HCT116 (cell line): ENCODE measurements around the gene OR2B2. TPM values are rescaled to one million over a fixed set of nuclear protein-coding genes. Genes with fewer than 3 reads are reported as not detected.

Source experiments
- ATAC-seq: fragments of 200-7000 bp; cut with Tn5 transposase; 2 replicates; pipeline ENCODE4 v1.9.1; 2020; ENCODE audit warnings: mild to moderate bottlenecking, moderate library complexity
- BruUV-seq: library from RNA; stranded (reverse); fragments of 400-500 nt; replicated peaks from 2 replicates; lab custom pipeline; 2021; lab: Mats Ljungman, UMichigan
- CTCF ChIA-PET: fragments of 300-600 bp; sonication (Branson Sonifier 250); formaldehyde crosslinking; loops from one replicate; lab custom pipeline; 2021; ENCODE audit warnings: antibody characterized with exemption; lab: Charles Lee
- POLR2A ChIA-PET: fragments of 300-600, 350-600 bp; sonication (Branson Sonifier 250); formaldehyde crosslinking; loops from one replicate; lab custom pipeline; 2021; ENCODE audit warnings: antibody characterized with exemption; lab: Charles Lee
- RAD21 ChIA-PET, 2 experiments: fragments of 300-600 bp; sonication (Branson Sonifier 250); formaldehyde crosslinking; loops; one replicate each; lab custom pipeline; 2023; ENCODE audit warnings: low total read pairs in 2 of 2; ENCODE audit not compliant: uncharacterized antibody in 2 of 2, unreplicated experiment in 2 of 2, low non-redundant PET in 1 of 2; lab: Charles Lee
- DNase-seq: peaks from one replicate; pipeline ENCODE4 v3.0.0-alpha.2; 2010; ENCODE audit warnings: low read depth, low spot score
- H2AFZ ChIP-seq: fragments of 200-600 bp; shearing (Covaris generic), sonication (generic); 2 replicates; pipeline ENCODE4 v1.6.1; 2017; ENCODE audit warnings: low read depth, mixed run types, mixed read lengths, antibody characterized with exemption, low read length; ENCODE audit not compliant: poor library complexity, severe bottlenecking
- H3K27ac ChIP-seq: 2 replicates; pipeline ENCODE4 v1.5.1; 2012; ENCODE audit warnings: low read depth, low read length
- H3K27me3 ChIP-seq: fragments of 200-600 bp; sonication (generic); 2 replicates; pipeline ENCODE4 v1.6.1; 2016; ENCODE audit warnings: mixed run types, low read length, mixed read lengths; ENCODE audit not compliant: insufficient read depth
- H3K36me3 ChIP-seq, 2 experiments: fragments of 200-500 bp in 1 of 2; fragments of 200-600 bp in 1 of 2; sonication (Bioruptor generic) in 1 of 2; sonication (generic) in 1 of 2; 2 replicates each; pipeline versions ENCODE4 v1.5.1 to v1.6.1; 2014 to 2016; ENCODE audit warnings: low read length in 2 of 2, inconsistent platforms in 1 of 2, mixed read lengths in 1 of 2, mixed run types in 1 of 2; ENCODE audit not compliant: insufficient read depth in 2 of 2, control insufficient read depth in 1 of 2
- H3K4me1 ChIP-seq, 2 experiments: fragments of 200-600 bp in 1 of 2; sonication (generic) in 1 of 2; 2 replicates each; pipeline versions ENCODE4 v1.5.1 to v1.6.1; 2012 to 2017; ENCODE audit warnings: low read length in 2 of 2, inconsistent platforms in 1 of 2, mild to moderate bottlenecking in 1 of 2, mixed read lengths in 1 of 2, mixed run types in 1 of 2, moderate library complexity in 1 of 2; ENCODE audit not compliant: insufficient read depth in 2 of 2, control insufficient read depth in 1 of 2
- H3K4me2 ChIP-seq: fragments of 200-600 bp; sonication (generic); 2 replicates; pipeline ENCODE4 v1.6.1; 2017; ENCODE audit warnings: mixed run types, low read length, mixed read lengths
- H3K4me3 ChIP-seq, 2 experiments: fragments of 200-600 bp in 1 of 2; sonication (generic) in 1 of 2; replicated peaks in 1 of 2; 2 replicates each; pipeline ENCODE4 v1.5.1; 2011 to 2016; ENCODE audit warnings: low read length in 2 of 2, control low read depth in 1 of 2, low read depth in 1 of 2, mild to moderate bottlenecking in 1 of 2, mixed read lengths in 1 of 2, mixed run types in 1 of 2
- H3K79me2 ChIP-seq: fragments of 200-600 bp; sonication (generic); 2 replicates; pipeline ENCODE4 v1.6.1; 2017; ENCODE audit warnings: mild to moderate bottlenecking, mixed run types, low read length, moderate library complexity, mixed read lengths; ENCODE audit not compliant: insufficient read depth
- H3K9ac ChIP-seq: fragments of 200-600 bp; sonication (generic); 2 replicates; pipeline ENCODE4 v1.6.1; 2016; ENCODE audit warnings: low read length, mixed read lengths
- H3K9me2 ChIP-seq: fragments of 200-600 bp; sonication (generic), shearing (Covaris generic); 2 replicates; pipeline ENCODE4 v1.6.1; 2017; ENCODE audit warnings: mixed run types, mild to moderate bottlenecking, moderate library complexity; ENCODE audit not compliant: insufficient read depth
- H3K9me3 ChIP-seq, 2 experiments: fragments of 200-500 bp in 1 of 2; fragments of 200-600 bp in 1 of 2; sonication (Bioruptor generic) in 1 of 2; sonication (generic) in 1 of 2; 2 replicates each; pipeline ENCODE4 v1.6.1; 2014 to 2017; ENCODE audit warnings: low read length in 2 of 2, mixed read lengths in 2 of 2, inconsistent platforms in 1 of 2, low read depth in 1 of 2, mild to moderate bottlenecking in 1 of 2, mixed run types in 1 of 2, moderate library complexity in 1 of 2; ENCODE audit not compliant: control insufficient read depth in 1 of 2, insufficient read depth in 1 of 2
- H4K20me1 ChIP-seq: fragments of 200-600 bp; sonication (generic), shearing (Covaris generic); 2 replicates; pipeline ENCODE4 v1.6.1; 2017; ENCODE audit warnings: mixed run types, mild to moderate bottlenecking, moderate library complexity; ENCODE audit not compliant: insufficient read depth
- EGR1 ChIP-seq: IDR thresholded peaks from 2 replicates; pipeline ENCODE4 v1.6.1; 2012; ENCODE audit warnings: low read depth
- ELF1 ChIP-seq: IDR thresholded peaks from 2 replicates; pipeline ENCODE4 v1.6.1; 2012; ENCODE audit warnings: low read depth, borderline replicate concordance
- EZH2 ChIP-seq: fragments of 200-600 bp; sonication (generic); IDR thresholded peaks from 2 replicates; pipeline ENCODE4 v1.6.1; 2017; ENCODE audit warnings: antibody characterized with exemption, mixed run types
- EZH2phosphoT487 ChIP-seq: fragments of 200-600 bp; IDR thresholded peaks from 2 replicates; pipeline ENCODE4 v1.6.1; 2018; ENCODE audit warnings: antibody characterized with exemption, borderline replicate concordance
- JUND ChIP-seq: IDR thresholded peaks from 2 replicates; pipeline ENCODE4 v1.6.1; 2012
- POLR2A ChIP-seq: IDR thresholded peaks from 2 replicates; pipeline ENCODE4 v1.7.0; 2011; ENCODE audit warnings: borderline replicate concordance; ENCODE audit not compliant: insufficient read depth, insufficient read length; ENCODE audit errors: extremely low read depth
- POLR2AphosphoS5 ChIP-seq: IDR thresholded peaks from 2 replicates; pipeline ENCODE4 v1.6.1; 2011; ENCODE audit warnings: mild to moderate bottlenecking, low read depth, low read length, moderate library complexity
- SIN3A ChIP-seq: IDR thresholded peaks from 2 replicates; pipeline ENCODE4 v1.6.1; 2012; ENCODE audit warnings: low read depth
- SP1 ChIP-seq: IDR thresholded peaks from 2 replicates; pipeline ENCODE4 v1.6.1; 2012; ENCODE audit warnings: low read depth
- YY1 ChIP-seq: IDR thresholded peaks from 2 replicates; pipeline ENCODE4 v1.6.1; 2011; ENCODE audit warnings: low read length, low read depth, moderate library complexity, mild to moderate bottlenecking; ENCODE audit not compliant: insufficient replicate concordance; ENCODE audit errors: extremely low read depth
- ZFX ChIP-seq: fragments of 450-650 bp; IDR thresholded peaks from 2 replicates; pipeline ENCODE4 v1.6.1; 2017
- ZNF274 ChIP-seq: fragments of 200-500 bp; sonication (Bioruptor generic); IDR thresholded peaks from 2 replicates; pipeline ENCODE4 v1.6.1; 2014; ENCODE audit warnings: mild to moderate bottlenecking, low read depth, low read length, inconsistent platforms
- intact Hi-C: fragments of 100-400 bp; cut with micrococcal nuclease; formaldehyde crosslinking; loops from 2 replicates; pipeline ENCODE4 v1.10.0; 2022
- total RNA-seq: library from RNA; stranded (reverse); gene quantifications from one replicate; pipeline ENCODE4 v1.2.1, GENCODE V29; 2021; ENCODE audit not compliant: unreplicated experiment
- TF ChIP-seq, protein P1 (sequence below), 3 experiments: fragments of 200-600 bp in 1 of 3; sonication (generic) in 1 of 3; IDR thresholded peaks in 2 of 3; conservative IDR thresholded peaks in 1 of 3; 2 replicates each; pipeline ENCODE4 v1.5.1; 2012 to 2017; ENCODE audit warnings: low read depth in 2 of 3, low read length in 2 of 3, antibody characterized with exemption in 1 of 3, borderline replicate concordance in 1 of 3, control low read depth in 1 of 3, mild to moderate bottlenecking in 1 of 3, mixed read lengths in 1 of 3, mixed run types in 1 of 3, moderate library complexity in 1 of 3; ENCODE audit not compliant: insufficient read depth in 1 of 3
- TF ChIP-seq, protein P2 (sequence below): IDR thresholded peaks from 2 replicates; pipeline ENCODE4 v1.6.1; 2012; ENCODE audit warnings: low read depth
- TF ChIP-seq, protein P3 (sequence below): IDR thresholded peaks from 2 replicates; pipeline ENCODE4 v1.6.1; 2012
- TF ChIP-seq, protein P4 (sequence below): IDR thresholded peaks from 2 replicates; pipeline ENCODE4 v1.6.1; 2012

The OR2B2 gene
- total RNA-seq, 1 experiment from 2014 or later: not detected

DNA sequence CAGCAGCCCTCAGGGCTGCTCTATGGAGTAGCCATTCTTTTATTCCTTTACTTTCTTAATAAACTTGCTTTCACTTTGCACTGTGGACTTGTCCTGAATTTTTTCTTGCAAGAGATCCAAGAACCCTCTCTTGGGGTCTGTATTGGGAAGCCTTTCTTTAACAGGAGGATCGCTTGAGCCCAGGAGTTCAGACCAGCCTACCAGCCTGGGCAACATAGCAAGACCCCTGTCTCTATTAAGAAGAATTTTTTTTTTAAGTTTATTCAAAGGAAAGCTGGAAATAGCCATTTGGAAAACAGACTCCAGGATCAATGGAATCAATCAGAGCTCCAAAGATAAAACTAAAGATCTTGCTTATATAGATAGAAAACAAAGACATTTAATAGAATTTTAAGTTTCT, 29.1 kb downstream of the OR2B2 start:
- no peak overlapping the region for H3K4me2 ChIP-seq
- no peak overlapping the region for H3K9ac ChIP-seq
- POLR2A ChIA-PET: interaction anchor here (1.3 to 1.5 kb wide), 2 partner anchors 10 to 45 kb away, joined by 4 to 5 read pairs; a partner anchor contains a TSS
- no peaks in the 10 kb centered on the region for H3K9me2 ChIP-seq
- no peaks in the 10 kb centered on the region for H3K27me3 ChIP-seq
- no peaks in the 10 kb centered on the region for H4K20me1 ChIP-seq
- intact Hi-C loops: no loop called here
- no peaks in the 10 kb centered on the region for H3K4me1 ChIP-seq
- H3K36me3 ChIP-seq: no peaks in the 10 kb centered on the region
- ATAC-seq (no peak), DNase-seq (no peak)
- RAD21 ChIA-PET: no interaction called here
- no peaks in the 10 kb centered on the region for H3K79me2 ChIP-seq
- no peak overlapping the region for H3K27ac ChIP-seq
- TF ChIP-seq, protein P1, sequence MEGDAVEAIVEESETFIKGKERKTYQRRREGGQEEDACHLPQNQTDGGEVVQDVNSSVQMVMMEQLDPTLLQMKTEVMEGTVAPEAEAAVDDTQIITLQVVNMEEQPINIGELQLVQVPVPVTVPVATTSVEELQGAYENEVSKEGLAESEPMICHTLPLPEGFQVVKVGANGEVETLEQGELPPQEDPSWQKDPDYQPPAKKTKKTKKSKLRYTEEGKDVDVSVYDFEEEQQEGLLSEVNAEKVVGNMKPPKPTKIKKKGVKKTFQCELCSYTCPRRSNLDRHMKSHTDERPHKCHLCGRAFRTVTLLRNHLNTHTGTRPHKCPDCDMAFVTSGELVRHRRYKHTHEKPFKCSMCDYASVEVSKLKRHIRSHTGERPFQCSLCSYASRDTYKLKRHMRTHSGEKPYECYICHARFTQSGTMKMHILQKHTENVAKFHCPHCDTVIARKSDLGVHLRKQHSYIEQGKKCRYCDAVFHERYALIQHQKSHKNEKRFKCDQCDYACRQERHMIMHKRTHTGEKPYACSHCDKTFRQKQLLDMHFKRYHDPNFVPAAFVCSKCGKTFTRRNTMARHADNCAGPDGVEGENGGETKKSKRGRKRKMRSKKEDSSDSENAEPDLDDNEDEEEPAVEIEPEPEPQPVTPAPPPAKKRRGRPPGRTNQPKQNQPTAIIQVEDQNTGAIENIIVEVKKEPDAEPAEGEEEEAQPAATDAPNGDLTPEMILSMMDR (IDR thresholded peaks at IDR 0.05 in 2 of 3, conservative IDR thresholded peaks at IDR 0.05 in 1 of 3; ENCODE audit: borderline replicate concordance in 1 of 3, insufficient read depth in 1 of 3, low read depth in 2 of 3, low read length in 2 of 3): no peak
- TF ChIP-seq POLR2AphosphoS5 (no peak), EZH2 (no peak), EZH2phosphoT487 (no peak), ZFX (no peak), SP1 (no peak), SIN3A (no peak), YY1 (no peak), ELF1 (no peak), EGR1 (no peak), ZNF274 (no peak), POLR2A (no peak), JUND (no peak)
- TF ChIP-seq, protein P2, sequence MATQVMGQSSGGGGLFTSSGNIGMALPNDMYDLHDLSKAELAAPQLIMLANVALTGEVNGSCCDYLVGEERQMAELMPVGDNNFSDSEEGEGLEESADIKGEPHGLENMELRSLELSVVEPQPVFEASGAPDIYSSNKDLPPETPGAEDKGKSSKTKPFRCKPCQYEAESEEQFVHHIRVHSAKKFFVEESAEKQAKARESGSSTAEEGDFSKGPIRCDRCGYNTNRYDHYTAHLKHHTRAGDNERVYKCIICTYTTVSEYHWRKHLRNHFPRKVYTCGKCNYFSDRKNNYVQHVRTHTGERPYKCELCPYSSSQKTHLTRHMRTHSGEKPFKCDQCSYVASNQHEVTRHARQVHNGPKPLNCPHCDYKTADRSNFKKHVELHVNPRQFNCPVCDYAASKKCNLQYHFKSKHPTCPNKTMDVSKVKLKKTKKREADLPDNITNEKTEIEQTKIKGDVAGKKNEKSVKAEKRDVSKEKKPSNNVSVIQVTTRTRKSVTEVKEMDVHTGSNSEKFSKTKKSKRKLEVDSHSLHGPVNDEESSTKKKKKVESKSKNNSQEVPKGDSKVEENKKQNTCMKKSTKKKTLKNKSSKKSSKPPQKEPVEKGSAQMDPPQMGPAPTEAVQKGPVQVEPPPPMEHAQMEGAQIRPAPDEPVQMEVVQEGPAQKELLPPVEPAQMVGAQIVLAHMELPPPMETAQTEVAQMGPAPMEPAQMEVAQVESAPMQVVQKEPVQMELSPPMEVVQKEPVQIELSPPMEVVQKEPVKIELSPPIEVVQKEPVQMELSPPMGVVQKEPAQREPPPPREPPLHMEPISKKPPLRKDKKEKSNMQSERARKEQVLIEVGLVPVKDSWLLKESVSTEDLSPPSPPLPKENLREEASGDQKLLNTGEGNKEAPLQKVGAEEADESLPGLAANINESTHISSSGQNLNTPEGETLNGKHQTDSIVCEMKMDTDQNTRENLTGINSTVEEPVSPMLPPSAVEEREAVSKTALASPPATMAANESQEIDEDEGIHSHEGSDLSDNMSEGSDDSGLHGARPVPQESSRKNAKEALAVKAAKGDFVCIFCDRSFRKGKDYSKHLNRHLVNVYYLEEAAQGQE: no peak
- TF ChIP-seq, protein P3, sequence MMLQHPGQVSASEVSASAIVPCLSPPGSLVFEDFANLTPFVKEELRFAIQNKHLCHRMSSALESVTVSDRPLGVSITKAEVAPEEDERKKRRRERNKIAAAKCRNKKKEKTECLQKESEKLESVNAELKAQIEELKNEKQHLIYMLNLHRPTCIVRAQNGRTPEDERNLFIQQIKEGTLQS: no peak
- TF ChIP-seq, protein P4, sequence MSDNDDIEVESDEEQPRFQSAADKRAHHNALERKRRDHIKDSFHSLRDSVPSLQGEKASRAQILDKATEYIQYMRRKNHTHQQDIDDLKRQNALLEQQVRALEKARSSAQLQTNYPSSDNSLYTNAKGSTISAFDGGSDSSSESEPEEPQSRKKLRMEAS: no peak
- H3K9me3 ChIP-seq: no peaks in the 10 kb centered on the region
- H3K4me3 ChIP-seq: no peak overlapping the region
- no peak overlapping the region for H2AFZ ChIP-seq
- CTCF ChIA-PET: no interaction called here
- BruUV-seq: no TSS peak
